G401.6 (cell line): ENCODE measurements around the gene ATP5ME.
"Not testable (repeated sequence)": the region's sequence is repeated elsewhere in the genome, so short reads cannot be mapped to it uniquely, and the experiment has no call there.

ENCODE experiments used
- FAIRE-seq: peaks from 2 replicates; lab custom pipeline; 2012; peaks lifted over from hg19 to GRCh38; lab: Jason Lieb, UNC

The ATP5ME gene

GRCh38 chr4:683247-683897, 9.3 kb upstream of the ATP5ME start:
- no peak for FAIRE-seq

GRCh38 chr4:682490-683172, 8.6 kb upstream of the ATP5ME start:
- FAIRE-seq, result no peak

GRCh38 chr4:681736-682451, 7.8 kb upstream of the ATP5ME start:
- no peak for FAIRE-seq

GRCh38 chr4:680928-681645, 7.0 kb upstream of the ATP5ME start:
- FAIRE-seq, result no peak

GRCh38 chr4:680551-680927, 6.5 kb upstream of the ATP5ME start:
- FAIRE-seq, result no peak

- no peak for FAIRE-seq
Measured at GRCh38 chr4:680091-680490, 6.0 kb upstream of the ATP5ME start.

GRCh38 chr4:679629-680028, 5.6 kb upstream of the ATP5ME start:
- no peak for FAIRE-seq

- no peak for FAIRE-seq
Measured at GRCh38 chr4:679104-679481, 5.0 kb upstream of the ATP5ME start.

- FAIRE-seq, result no peak
Measured at GRCh38 chr4:678331-679103, 4.4 kb upstream of the ATP5ME start.

- FAIRE-seq, result no peak
Measured at GRCh38 chr4:677431-678293, 3.6 kb upstream of the ATP5ME start.

GRCh38 chr4:676871-677235, 2.8 kb upstream of the ATP5ME start:
- FAIRE-seq, result no peak

GRCh38 chr4:675980-676870, 2.1 kb upstream of the ATP5ME start:
- FAIRE-seq, result no peak

GRCh38 chr4:675036-675882, 1.2 kb upstream of the ATP5ME start:
- FAIRE-seq, result no peak

- no peak for FAIRE-seq
Measured at GRCh38 chr4:673349-674091, 556 bp downstream of the ATP5ME start.

GRCh38 chr4:671769-672168, 2.3 kb downstream of the ATP5ME start:
- no peak for FAIRE-seq

GRCh38 chr4:669806-670559, 4.1 kb downstream of the ATP5ME start:
- FAIRE-seq, result not testable (repeated sequence)

GRCh38 chr4:668219-668618, 5.9 kb downstream of the ATP5ME start:
- not testable (repeated sequence) for FAIRE-seq

- FAIRE-seq, result no peak
Measured at GRCh38 chr4:667545-667925, 6.5 kb downstream of the ATP5ME start.
